Upper lobe of left lung (tissue), 4 donors: Measurements from ENCODE around the gene RNF41.

Experiments used
- CTCF ChIP-seq, 6 experiments: fragments of 450-650 bp in 4 of 6; fragments of 200-600 bp in 2 of 6; sonication (generic) in 2 of 6; IDR thresholded peaks; one replicate each; pipeline ENCODE4 v1.5.1; 2016 to 2019; ENCODE audit warnings: antibody characterized with exemption in 6 of 6
- POLR2AphosphoS5 ChIP-seq, 2 donors: sonication (generic); formaldehyde crosslinking; IDR thresholded peaks; one replicate each; pipeline ENCODE4 v1.5.1; 2017; ENCODE audit warnings: antibody characterized with exemption in 2 of 2

- peak; percentile 88 to 96 (median 95) for TF ChIP-seq CTCF (IDR thresholded peaks at IDR 0.05)
- peak; percentile 14 to 25 for TF ChIP-seq POLR2AphosphoS5 (IDR thresholded peaks at IDR 0.05)
Measured at GRCh38 chr12:56189099-56189917, 32.4 kb downstream of the RNF41 start, which contains the start of gene SMARCC2.
